Measurements from ENCODE around the gene CNN1.
A peak's percentile ranks its signal among the peaks of the same experiment; 100 is the strongest.

CNN1 gene

GRCh38 chr19:11506101-11506555 lies 32.5 kb upstream of the CNN1 start:
- H3K9ac ChIP-seq (ENCODE audit: low read length), result peak overlapping the region; percentile 80
- H3K4me3 ChIP-seq (ENCODE audit: low read length), result peak overlapping the region; percentile 56
- H3K9me3 ChIP-seq (ENCODE audit: control insufficient read depth, low read length), result no peaks in the 10 kb centered on the region
- peaks cover 11% of the 10 kb centered on the region for H3K4me1 ChIP-seq (ENCODE audit: control insufficient read depth, insufficient read depth, low read length)
- H3K27me3 ChIP-seq (ENCODE audit: control insufficient read depth, insufficient read depth, low read length), result no peaks in the 10 kb centered on the region
- H3K36me3 ChIP-seq (ENCODE audit: control insufficient read depth, insufficient read depth, low read length), result no peaks in the 10 kb centered on the region

GRCh38 chr19:11506967-11507366 lies 31.7 kb upstream of the CNN1 start:
- peaks cover 11% of the 10 kb centered on the region for H3K4me1 ChIP-seq (ENCODE audit: control insufficient read depth, insufficient read depth, low read length)
- H3K9me3 ChIP-seq (ENCODE audit: control insufficient read depth, low read length), result no peaks in the 10 kb centered on the region
- no peaks in the 10 kb centered on the region for H3K36me3 ChIP-seq (ENCODE audit: control insufficient read depth, insufficient read depth, low read length)
- H3K4me3 ChIP-seq (ENCODE audit: low read length), result no peak overlapping the region
- H3K9ac ChIP-seq (ENCODE audit: low read length), result no peak overlapping the region
- H3K27me3 ChIP-seq (ENCODE audit: control insufficient read depth, insufficient read depth, low read length), result no peaks in the 10 kb centered on the region

- no peaks in the 10 kb centered on the region for H3K9me3 ChIP-seq (ENCODE audit: control insufficient read depth, low read length)
- no peak overlapping the region for H3K9ac ChIP-seq (ENCODE audit: low read length)
- H3K4me3 ChIP-seq (ENCODE audit: low read length), result no peak overlapping the region
- no peaks in the 10 kb centered on the region for H3K36me3 ChIP-seq (ENCODE audit: control insufficient read depth, insufficient read depth, low read length)
- H3K27me3 ChIP-seq (ENCODE audit: control insufficient read depth, insufficient read depth, low read length), result no peaks in the 10 kb centered on the region
- peaks cover 11% of the 10 kb centered on the region for H3K4me1 ChIP-seq (ENCODE audit: control insufficient read depth, insufficient read depth, low read length)
Observed at GRCh38 chr19:11507370-11508078, 31.1 kb upstream of the CNN1 start.

GRCh38 chr19:11510444-11510843 lies 28.2 kb upstream of the CNN1 start:
- no peaks in the 10 kb centered on the region for H3K36me3 ChIP-seq (ENCODE audit: control insufficient read depth, insufficient read depth, low read length)
- H3K27me3 ChIP-seq (ENCODE audit: control insufficient read depth, insufficient read depth, low read length), result no peaks in the 10 kb centered on the region
- no peak overlapping the region for H3K4me3 ChIP-seq (ENCODE audit: low read length)
- no peak overlapping the region for H3K9ac ChIP-seq (ENCODE audit: low read length)
- H3K4me1 ChIP-seq (ENCODE audit: control insufficient read depth, insufficient read depth, low read length), result peaks cover 6% of the 10 kb centered on the region
- H3K9me3 ChIP-seq (ENCODE audit: control insufficient read depth, low read length), result no peaks in the 10 kb centered on the region

- H3K4me3 ChIP-seq (ENCODE audit: low read length), result no peak overlapping the region
- no peak overlapping the region for H3K9ac ChIP-seq (ENCODE audit: low read length)
- no peaks in the 10 kb centered on the region for H3K4me1 ChIP-seq (ENCODE audit: control insufficient read depth, insufficient read depth, low read length)
- no peaks in the 10 kb centered on the region for H3K36me3 ChIP-seq (ENCODE audit: control insufficient read depth, insufficient read depth, low read length)
- no peaks in the 10 kb centered on the region for H3K27me3 ChIP-seq (ENCODE audit: control insufficient read depth, insufficient read depth, low read length)
- no peaks in the 10 kb centered on the region for H3K9me3 ChIP-seq (ENCODE audit: control insufficient read depth, low read length)
Observed at GRCh38 chr19:11513946-11514345, 24.7 kb upstream of the CNN1 start.

- no peak overlapping the region for H3K9ac ChIP-seq (ENCODE audit: low read length)
- H3K36me3 ChIP-seq (ENCODE audit: control insufficient read depth, insufficient read depth, low read length), result no peaks in the 10 kb centered on the region
- no peaks in the 10 kb centered on the region for H3K27me3 ChIP-seq (ENCODE audit: control insufficient read depth, insufficient read depth, low read length)
- no peaks in the 10 kb centered on the region for H3K9me3 ChIP-seq (ENCODE audit: control insufficient read depth, low read length)
- no peaks in the 10 kb centered on the region for H3K4me1 ChIP-seq (ENCODE audit: control insufficient read depth, insufficient read depth, low read length)
- no peak overlapping the region for H3K4me3 ChIP-seq (ENCODE audit: low read length)
Observed at GRCh38 chr19:11519138-11519537, 19.5 kb upstream of the CNN1 start.

- Histone ChIP-seq H3K9me3 (ENCODE audit: control insufficient read depth, low read length) (no peaks in the 10 kb centered on the region), H3K27me3 (ENCODE audit: control insufficient read depth, insufficient read depth, low read length) (no peaks in the 10 kb centered on the region), H3K36me3 (ENCODE audit: control insufficient read depth, insufficient read depth, low read length) (no peaks in the 10 kb centered on the region), H3K4me3 (ENCODE audit: low read length) (peak within 1 kb of the TSS; percentile 48), H3K9ac (ENCODE audit: low read length) (peak within 1 kb of the TSS; percentile 87), H3K4me1 (ENCODE audit: control insufficient read depth, insufficient read depth, low read length) (peaks cover 8% of the 10 kb centered on the region)
Observed at GRCh38 chr19:11528551-11529341, 9.9 kb upstream of the CNN1 start, which contains the start of gene ECSIT. Gene ECSIT, minus strand, starts transcription at chr19:11529134. Its CDS starts 9,964 bp downstream, at chr19:11519170.

- no peaks in the 10 kb centered on the region for H3K9me3 ChIP-seq (ENCODE audit: control insufficient read depth, low read length)
- H3K9ac ChIP-seq (ENCODE audit: low read length), result no peak overlapping the region
- no peaks in the 10 kb centered on the region for H3K36me3 ChIP-seq (ENCODE audit: control insufficient read depth, insufficient read depth, low read length)
- no peaks in the 10 kb centered on the region for H3K27me3 ChIP-seq (ENCODE audit: control insufficient read depth, insufficient read depth, low read length)
- H3K4me1 ChIP-seq (ENCODE audit: control insufficient read depth, insufficient read depth, low read length), result peaks cover 9% of the 10 kb centered on the region
- H3K4me3 ChIP-seq (ENCODE audit: low read length), result no peak overlapping the region
Observed at GRCh38 chr19:11530432-11530831, 8.2 kb upstream of the CNN1 start.

- no peak overlapping the region for H3K4me3 ChIP-seq (ENCODE audit: low read length)
Observed at GRCh38 chr19:11534538-11534937, 4.1 kb upstream of the CNN1 start.

GRCh38 chr19:11534948-11535347 lies 3.7 kb upstream of the CNN1 start:
- Histone ChIP-seq H3K27me3 (ENCODE audit: control insufficient read depth, insufficient read depth, low read length) (peaks cover 15% of the 10 kb centered on the region), H3K4me1 (ENCODE audit: control insufficient read depth, insufficient read depth, low read length) (peaks cover 9% of the 10 kb centered on the region), H3K9me3 (ENCODE audit: control insufficient read depth, low read length) (no peaks in the 10 kb centered on the region), H3K36me3 (ENCODE audit: control insufficient read depth, insufficient read depth, low read length) (no peaks in the 10 kb centered on the region), H3K9ac (ENCODE audit: low read length) (no peak overlapping the region), H3K4me3 (ENCODE audit: low read length) (no peak overlapping the region)

More at GRCh38 chr19:11534538-11534937, 4.1 kb upstream of the CNN1 start:
- Histone ChIP-seq H3K9me3 (ENCODE audit: control insufficient read depth, low read length) (no peaks in the 10 kb centered on the region), H3K27me3 (ENCODE audit: control insufficient read depth, insufficient read depth, low read length) (peaks cover 12% of the 10 kb centered on the region), H3K36me3 (ENCODE audit: control insufficient read depth, insufficient read depth, low read length) (no peaks in the 10 kb centered on the region), H3K9ac (ENCODE audit: low read length) (no peak overlapping the region), H3K4me1 (ENCODE audit: control insufficient read depth, insufficient read depth, low read length) (peaks cover 9% of the 10 kb centered on the region)

GRCh38 chr19:11535792-11536595 lies 2.7 kb upstream of the CNN1 start:
- Histone ChIP-seq H3K9ac (ENCODE audit: low read length) (peak overlapping the region; percentile 60), H3K9me3 (ENCODE audit: control insufficient read depth, low read length) (no peaks in the 10 kb centered on the region), H3K4me1 (ENCODE audit: control insufficient read depth, insufficient read depth, low read length) (peaks cover 9% of the 10 kb centered on the region), H3K36me3 (ENCODE audit: control insufficient read depth, insufficient read depth, low read length) (no peaks in the 10 kb centered on the region), H3K27me3 (ENCODE audit: control insufficient read depth, insufficient read depth, low read length) (peaks cover 24% of the 10 kb centered on the region), H3K4me3 (ENCODE audit: low read length) (peak overlapping the region; percentile 41)

Data from mucosa of stomach (tissue), 1 donor.